Stimulated activated naive B cell treated with anti-CD40 and anti-IgM and Interleukin-4, amounts not matched to agents 10 μg/mL and 1 μg/mL and 100 μg/mL, for 72 hours (primary cell): ENCODE data around the gene KCNMA1.

Experiments used
- ATAC-seq, 2 donors: fragments of 150-1000 bp; cut with Tn5 transposase; replicated peaks; 2 replicates each; pipeline ENCODE4 v1.10.0; 2021; ENCODE audit warnings: moderate library complexity in 1 of 2
- DNase-seq: peaks from one replicate; pipeline ENCODE4 v3.0.0; 2021
- H3K27ac Mint-ChIP-seq: one replicate; pipeline ENCODE4 v1.8.0; 2022; ENCODE audit warnings: mild to moderate bottlenecking, mixed read lengths
- H3K27me3 Mint-ChIP-seq, 2 donors: one replicate each; pipeline ENCODE4 v1.8.0; 2022; ENCODE audit warnings: mixed read lengths in 2 of 2
- H3K36me3 Mint-ChIP-seq, 2 donors: one replicate each; pipeline ENCODE4 v1.8.0; 2022; ENCODE audit warnings: mixed read lengths in 2 of 2, mild to moderate bottlenecking in 1 of 2
- H3K4me1 Mint-ChIP-seq, 2 donors: one replicate each; pipeline ENCODE4 v1.8.0; 2022; ENCODE audit warnings: mixed read lengths in 2 of 2, mild to moderate bottlenecking in 1 of 2
- H3K4me3 Mint-ChIP-seq, 2 donors: one replicate each; pipeline ENCODE4 v1.8.0; 2022; ENCODE audit warnings: mild to moderate bottlenecking in 2 of 2, mixed read lengths in 2 of 2, moderate library complexity in 1 of 2
- H3K9me3 Mint-ChIP-seq, 2 donors: one replicate each; pipeline ENCODE4 v1.8.0; 2022; ENCODE audit warnings: mixed read lengths in 2 of 2, mild to moderate bottlenecking in 1 of 2

Gene KCNMA1

GRCh38 chr10:77647543-77648293 is 10.1 kb upstream of the KCNMA1 start:
- ATAC-seq (no peak), DNase-seq (no peak)
- no peak overlapping the region for H3K4me3 Mint-ChIP-seq
- H3K9me3 Mint-ChIP-seq, result peaks cover 4 to 6% of the 10 kb centered on the region in 2 donors
- H3K27me3 Mint-ChIP-seq, result peaks cover 0 to 7% of the 10 kb centered on the region in 2 donors
- no peaks in the 10 kb centered on the region for H3K36me3 Mint-ChIP-seq
- no peak overlapping the region for H3K27ac Mint-ChIP-seq
- peaks cover 0 to 2% of the 10 kb centered on the region in 2 donors for H3K4me1 Mint-ChIP-seq

- Mint-ChIP-seq H3K9me3 (no peaks in the 10 kb centered on the region), H3K4me1 (peaks cover 0 to 1% of the 10 kb centered on the region in 2 donors), H3K4me3 (no peak overlapping the region), H3K27me3 (peaks cover 19 to 24% of the 10 kb centered on the region in 2 donors), H3K27ac (no peak overlapping the region), H3K36me3 (no peaks in the 10 kb centered on the region)
- ATAC-seq, result no peak
- no peak for DNase-seq
Observed at GRCh38 chr10:77644557-77645243, 7.1 kb upstream of the KCNMA1 start.

- peaks cover 2 to 5% of the 10 kb centered on the region in 2 donors for H3K4me1 Mint-ChIP-seq
- H3K36me3 Mint-ChIP-seq, result no peaks in the 10 kb centered on the region
- peaks cover 27 to 31% of the 10 kb centered on the region in 2 donors for H3K27me3 Mint-ChIP-seq
- no peaks in the 10 kb centered on the region for H3K9me3 Mint-ChIP-seq
- no peak for DNase-seq
- peak in 1 of 2 donors; percentile 61 for ATAC-seq
- no peak overlapping the region for H3K27ac Mint-ChIP-seq
- no peak overlapping the region for H3K4me3 Mint-ChIP-seq
Observed at GRCh38 chr10:77643795-77644468, 6.3 kb upstream of the KCNMA1 start.

GRCh38 chr10:77641788-77642397 is 4.3 kb upstream of the KCNMA1 start:
- peaks cover 41 to 43% of the 10 kb centered on the region in 2 donors for H3K27me3 Mint-ChIP-seq
- peaks cover 10 to 14% of the 10 kb centered on the region in 2 donors for H3K4me1 Mint-ChIP-seq
- no peaks in the 10 kb centered on the region for H3K9me3 Mint-ChIP-seq
- H3K4me3 Mint-ChIP-seq, result no peak overlapping the region
- ATAC-seq (peak; percentile 36 to 46), DNase-seq (no peak)
- H3K36me3 Mint-ChIP-seq, result no peaks in the 10 kb centered on the region
- H3K27ac Mint-ChIP-seq, result no peak overlapping the region

- ATAC-seq, result no peak
- H3K9me3 Mint-ChIP-seq, result no peaks in the 10 kb centered on the region
- no peak for DNase-seq
- no peaks in the 10 kb centered on the region for H3K36me3 Mint-ChIP-seq
- peaks cover 47 to 48% of the 10 kb centered on the region in 2 donors for H3K27me3 Mint-ChIP-seq
- no peak overlapping the region for H3K4me3 Mint-ChIP-seq
- peaks cover 14 to 20% of the 10 kb centered on the region in 2 donors for H3K4me1 Mint-ChIP-seq
- H3K27ac Mint-ChIP-seq, result no peak overlapping the region
Observed at GRCh38 chr10:77641344-77641743, 3.7 kb upstream of the KCNMA1 start.

- ATAC-seq, result no peak
- no peak overlapping the region for H3K27ac Mint-ChIP-seq
Observed at GRCh38 chr10:77640167-77640566, 2.6 kb upstream of the KCNMA1 start.

GRCh38 chr10:77639756-77640155 is 2.1 kb upstream of the KCNMA1 start:
- Mint-ChIP-seq H3K36me3 (no peaks in the 10 kb centered on the region), H3K27ac (no peak overlapping the region), H3K9me3 (no peaks in the 10 kb centered on the region), H3K4me3 (no peak overlapping the region), H3K27me3 (peaks cover 59 to 62% of the 10 kb centered on the region in 2 donors), H3K4me1 (peaks cover 14 to 24% of the 10 kb centered on the region in 2 donors)
- ATAC-seq, result no peak
- no peak for DNase-seq

More at GRCh38 chr10:77640167-77640566, 2.6 kb upstream of the KCNMA1 start:
- no peak overlapping the region for H3K4me3 Mint-ChIP-seq
- H3K36me3 Mint-ChIP-seq, result no peaks in the 10 kb centered on the region
- peaks cover 59 to 60% of the 10 kb centered on the region in 2 donors for H3K27me3 Mint-ChIP-seq
- no peaks in the 10 kb centered on the region for H3K9me3 Mint-ChIP-seq
- peaks cover 14 to 24% of the 10 kb centered on the region in 2 donors for H3K4me1 Mint-ChIP-seq
- no peak for DNase-seq

GRCh38 chr10:77638321-77639101 is 903 bp upstream of the KCNMA1 start:
- H3K4me3 Mint-ChIP-seq, result peak overlapping the region; percentile 63 to 76
- peaks cover 14 to 24% of the 10 kb centered on the region in 2 donors for H3K4me1 Mint-ChIP-seq
- no peaks in the 10 kb centered on the region for H3K9me3 Mint-ChIP-seq
- H3K27me3 Mint-ChIP-seq, result peaks cover 66 to 70% of the 10 kb centered on the region in 2 donors
- H3K36me3 Mint-ChIP-seq, result no peaks in the 10 kb centered on the region
- H3K27ac Mint-ChIP-seq, result no peak overlapping the region
- ATAC-seq (peak in 1 of 2 donors; percentile 27), DNase-seq (no peak)

GRCh38 chr10:77636967-77637531 is 559 bp downstream of the KCNMA1 start:
- Mint-ChIP-seq H3K27me3 (peaks cover 78 to 83% of the 10 kb centered on the region in 2 donors), H3K27ac (no peak overlapping the region), H3K36me3 (no peaks in the 10 kb centered on the region), H3K4me3 (peak overlapping the region; percentile 82 to 89), H3K4me1 (peaks cover 14 to 24% of the 10 kb centered on the region in 2 donors), H3K9me3 (no peaks in the 10 kb centered on the region)
- DNase-seq (no peak), ATAC-seq (no peak)

GRCh38 chr10:77636282-77636966 is 1.2 kb downstream of the KCNMA1 start:
- Mint-ChIP-seq H3K4me1 (peaks cover 14 to 24% of the 10 kb centered on the region in 2 donors), H3K4me3 (peak overlapping the region; percentile 82 to 89), H3K27me3 (peaks cover 74 to 77% of the 10 kb centered on the region in 2 donors), H3K27ac (no peak overlapping the region), H3K36me3 (no peaks in the 10 kb centered on the region), H3K9me3 (no peaks in the 10 kb centered on the region)
- DNase-seq (no peak), ATAC-seq (no peak)

GRCh38 chr10:77635402-77636227 is 2.0 kb downstream of the KCNMA1 start:
- Mint-ChIP-seq H3K27ac (no peak overlapping the region), H3K9me3 (no peaks in the 10 kb centered on the region), H3K4me3 (no peak overlapping the region), H3K36me3 (no peaks in the 10 kb centered on the region), H3K27me3 (peaks cover 66 to 70% of the 10 kb centered on the region in 2 donors), H3K4me1 (peaks cover 13 to 24% of the 10 kb centered on the region in 2 donors)
- DNase-seq (no peak), ATAC-seq (no peak)

- peaks cover 13 to 24% of the 10 kb centered on the region in 2 donors for H3K4me1 Mint-ChIP-seq
- H3K27me3 Mint-ChIP-seq, result peaks cover 60 to 63% of the 10 kb centered on the region in 2 donors
- no peak overlapping the region for H3K27ac Mint-ChIP-seq
Observed at GRCh38 chr10:77634939-77635338, 2.7 kb downstream of the KCNMA1 start.

More at GRCh38 chr10:77634939-77635338, 2.7 kb downstream of the KCNMA1 start:
- H3K36me3 Mint-ChIP-seq, result no peaks in the 10 kb centered on the region
- DNase-seq (no peak), ATAC-seq (no peak)
- no peaks in the 10 kb centered on the region for H3K9me3 Mint-ChIP-seq
- H3K4me3 Mint-ChIP-seq, result no peak overlapping the region
